ENCODE results near the gene RHOT2. TPM values are rescaled to one million over a fixed set of nuclear protein-coding genes. Genes with fewer than 3 reads are reported as not detected.

RHOT2 gene
- total RNA-seq, 1 donor from 2014 or later, result 93.2 TPM

DNA sequence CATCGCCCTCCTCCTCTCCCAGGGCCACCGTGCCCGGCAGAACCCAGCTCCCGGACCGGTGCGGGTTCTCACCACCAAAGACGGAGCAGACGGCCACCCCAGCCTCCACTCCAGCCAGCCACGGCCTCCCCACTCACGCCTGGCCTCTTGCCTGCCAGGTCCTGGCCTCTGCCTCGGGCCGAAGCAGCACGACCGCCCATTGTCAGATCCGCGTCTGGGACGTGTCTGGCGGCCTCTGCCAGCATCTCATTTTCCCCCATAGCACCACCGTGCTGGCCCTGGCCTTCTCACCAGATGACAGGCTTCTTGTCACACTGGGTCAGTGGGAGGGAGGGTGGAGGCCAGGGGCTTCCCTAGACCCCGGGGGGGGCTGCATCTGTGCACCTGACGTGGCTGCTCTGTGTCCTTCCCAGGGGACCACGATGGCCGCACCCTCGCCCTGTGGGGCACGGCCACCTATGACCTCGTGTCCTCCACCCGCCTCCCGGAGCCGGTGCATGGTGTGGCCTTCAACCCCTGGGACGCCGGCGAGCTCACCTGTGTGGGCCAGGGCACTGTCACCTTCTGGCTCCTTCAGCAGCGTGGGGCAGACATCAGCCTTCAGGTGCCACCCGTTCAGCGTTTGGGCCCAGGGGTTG is 6.6 kb upstream of the RHOT2 start:
- Mint-ChIP-seq H3K36me3 (ENCODE audit: low read depth, unreplicated experiment) (peaks cover 2% of the 10 kb centered on the region), H3K9me3 (ENCODE audit: unreplicated experiment) (no peaks in the 10 kb centered on the region), H3K4me1 (ENCODE audit: low read depth, unreplicated experiment) (no peaks in the 10 kb centered on the region), H3K27ac (ENCODE audit: unreplicated experiment) (no peak overlapping the region), H3K27me3 (ENCODE audit: low read depth, unreplicated experiment) (no peaks in the 10 kb centered on the region), H3K4me3 (ENCODE audit: unreplicated experiment) (peak overlapping the region; percentile 5)
- Histone ChIP-seq H3K4me3 (ENCODE audit: insufficient read depth, low read depth, low read length) (no peak overlapping the region), H3K27me3 (ENCODE audit: insufficient read depth, low read length) (no peaks in the 10 kb centered on the region), H3K9ac (ENCODE audit: low read length) (no peak overlapping the region), H3K4me2 (ENCODE audit: low read length) (no peak overlapping the region), H3K36me3 (ENCODE audit: insufficient read depth, low read length) (no peaks in the 10 kb centered on the region), H3K27ac (ENCODE audit: low read depth, low read length) (no peak overlapping the region), H4K20me1 (ENCODE audit: insufficient read depth, low read length) (no peaks in the 10 kb centered on the region), H2AFZ (ENCODE audit: low read depth, low read length) (no peak overlapping the region), H3K79me2 (ENCODE audit: insufficient read depth, low read length) (no peaks in the 10 kb centered on the region), H3K9me3 (ENCODE audit: insufficient read depth, low read depth, low read length) (no peaks in the 10 kb centered on the region), H3K4me1 (ENCODE audit: insufficient read depth, low read length) (no peaks in the 10 kb centered on the region)
- FAIRE-seq (no peak), DNase-seq (ENCODE audit: low read depth) (no peak)
- TF ChIP-seq, protein P1, sequence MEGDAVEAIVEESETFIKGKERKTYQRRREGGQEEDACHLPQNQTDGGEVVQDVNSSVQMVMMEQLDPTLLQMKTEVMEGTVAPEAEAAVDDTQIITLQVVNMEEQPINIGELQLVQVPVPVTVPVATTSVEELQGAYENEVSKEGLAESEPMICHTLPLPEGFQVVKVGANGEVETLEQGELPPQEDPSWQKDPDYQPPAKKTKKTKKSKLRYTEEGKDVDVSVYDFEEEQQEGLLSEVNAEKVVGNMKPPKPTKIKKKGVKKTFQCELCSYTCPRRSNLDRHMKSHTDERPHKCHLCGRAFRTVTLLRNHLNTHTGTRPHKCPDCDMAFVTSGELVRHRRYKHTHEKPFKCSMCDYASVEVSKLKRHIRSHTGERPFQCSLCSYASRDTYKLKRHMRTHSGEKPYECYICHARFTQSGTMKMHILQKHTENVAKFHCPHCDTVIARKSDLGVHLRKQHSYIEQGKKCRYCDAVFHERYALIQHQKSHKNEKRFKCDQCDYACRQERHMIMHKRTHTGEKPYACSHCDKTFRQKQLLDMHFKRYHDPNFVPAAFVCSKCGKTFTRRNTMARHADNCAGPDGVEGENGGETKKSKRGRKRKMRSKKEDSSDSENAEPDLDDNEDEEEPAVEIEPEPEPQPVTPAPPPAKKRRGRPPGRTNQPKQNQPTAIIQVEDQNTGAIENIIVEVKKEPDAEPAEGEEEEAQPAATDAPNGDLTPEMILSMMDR (IDR thresholded peaks at IDR 0.05; ENCODE audit: insufficient read depth, low read depth, low read length), result no peak
- TF ChIP-seq EZH2 (IDR thresholded peaks at IDR 0.05; ENCODE audit: insufficient read depth, low read length), result no peak

DNA sequence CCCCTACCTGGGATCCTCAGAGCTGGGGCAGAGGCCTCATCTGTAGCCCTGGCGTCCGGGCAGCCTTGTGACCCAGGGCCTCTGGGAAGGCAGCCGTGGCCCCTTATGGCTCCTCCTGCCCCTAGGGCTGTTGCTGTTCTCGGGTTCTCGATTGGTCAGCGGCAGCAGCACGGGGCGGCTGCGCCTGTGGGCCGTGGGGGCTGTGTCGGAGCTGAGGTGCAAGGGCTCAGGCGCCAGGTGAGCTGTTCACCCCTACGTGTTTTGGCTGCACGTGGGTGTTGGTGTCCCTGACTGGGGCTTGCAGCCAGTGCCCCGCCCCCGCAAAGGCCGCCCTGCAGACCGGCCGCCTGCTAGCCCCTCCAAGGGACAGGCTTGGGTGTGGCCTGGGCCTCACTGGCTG is 5.8 kb upstream of the RHOT2 start:
- TF ChIP-seq, protein P1 (IDR thresholded peaks at IDR 0.05; ENCODE audit: insufficient read depth, low read depth, low read length), result no peak
- TF ChIP-seq EZH2 (IDR thresholded peaks at IDR 0.05; ENCODE audit: insufficient read depth, low read length), result no peak
- H3K4me3 ChIP-seq (ENCODE audit: insufficient read depth, low read depth, low read length), result no peak overlapping the region
- H3K27ac Mint-ChIP-seq (ENCODE audit: unreplicated experiment), result no peak overlapping the region
- H3K4me1 ChIP-seq (ENCODE audit: insufficient read depth, low read length), result no peaks in the 10 kb centered on the region
- FAIRE-seq, result no peak
- H2AFZ ChIP-seq (ENCODE audit: low read depth, low read length), result no peak overlapping the region
- H3K27me3 ChIP-seq (ENCODE audit: insufficient read depth, low read length), result no peaks in the 10 kb centered on the region
- H3K36me3 ChIP-seq (ENCODE audit: insufficient read depth, low read length), result no peaks in the 10 kb centered on the region
- H3K9ac ChIP-seq (ENCODE audit: low read length), result no peak overlapping the region
- no peak overlapping the region for H3K4me3 Mint-ChIP-seq (ENCODE audit: unreplicated experiment)
- H3K9me3 ChIP-seq (ENCODE audit: insufficient read depth, low read depth, low read length), result no peaks in the 10 kb centered on the region
- H3K27me3 Mint-ChIP-seq (ENCODE audit: low read depth, unreplicated experiment), result no peaks in the 10 kb centered on the region
- no peak overlapping the region for H3K27ac ChIP-seq (ENCODE audit: low read depth, low read length)
- H3K4me2 ChIP-seq (ENCODE audit: low read length), result no peak overlapping the region
- no peaks in the 10 kb centered on the region for H3K9me3 Mint-ChIP-seq (ENCODE audit: unreplicated experiment)
- peaks cover 2% of the 10 kb centered on the region for H3K36me3 Mint-ChIP-seq (ENCODE audit: low read depth, unreplicated experiment)
- no peaks in the 10 kb centered on the region for H3K4me1 Mint-ChIP-seq (ENCODE audit: low read depth, unreplicated experiment)
- no peaks in the 10 kb centered on the region for H3K79me2 ChIP-seq (ENCODE audit: insufficient read depth, low read length)
- DNase-seq (ENCODE audit: low read depth), result no peak
- H4K20me1 ChIP-seq (ENCODE audit: insufficient read depth, low read length), result no peaks in the 10 kb centered on the region

DNA sequence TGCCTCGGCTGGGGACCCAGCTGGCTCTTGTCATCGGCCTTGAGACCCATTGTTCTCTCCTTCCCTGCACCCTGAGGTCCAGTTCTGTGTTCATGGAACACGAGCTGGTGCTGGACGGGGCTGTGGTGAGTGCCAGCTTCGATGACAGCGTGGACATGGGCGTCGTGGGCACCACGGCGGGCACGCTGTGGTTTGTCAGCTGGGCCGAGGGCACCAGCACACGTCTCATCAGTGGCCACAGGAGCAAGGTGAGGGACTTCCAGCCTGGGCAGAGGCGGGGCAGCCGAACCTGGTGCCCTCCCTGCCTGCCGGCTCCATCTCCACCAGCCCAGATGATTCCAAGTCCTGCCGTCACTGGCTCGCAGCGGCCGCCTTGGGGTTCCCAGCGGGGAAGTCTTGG is 5.3 kb upstream of the RHOT2 start:
- H3K27ac ChIP-seq (ENCODE audit: low read depth, low read length), result no peak overlapping the region
- H3K9ac ChIP-seq (ENCODE audit: low read length), result no peak overlapping the region
- no peak overlapping the region for H3K27ac Mint-ChIP-seq (ENCODE audit: unreplicated experiment)
- no peaks in the 10 kb centered on the region for H3K27me3 Mint-ChIP-seq (ENCODE audit: low read depth, unreplicated experiment)
- FAIRE-seq (no peak), DNase-seq (ENCODE audit: low read depth) (no peak)
- H3K4me1 Mint-ChIP-seq (ENCODE audit: low read depth, unreplicated experiment), result no peaks in the 10 kb centered on the region
- no peaks in the 10 kb centered on the region for H4K20me1 ChIP-seq (ENCODE audit: insufficient read depth, low read length)
- H3K27me3 ChIP-seq (ENCODE audit: insufficient read depth, low read length), result no peaks in the 10 kb centered on the region
- H3K4me3 ChIP-seq (ENCODE audit: insufficient read depth, low read depth, low read length), result no peak overlapping the region
- no peaks in the 10 kb centered on the region for H3K79me2 ChIP-seq (ENCODE audit: insufficient read depth, low read length)
- H2AFZ ChIP-seq (ENCODE audit: low read depth, low read length), result no peak overlapping the region
- no peaks in the 10 kb centered on the region for H3K9me3 ChIP-seq (ENCODE audit: insufficient read depth, low read depth, low read length)
- no peaks in the 10 kb centered on the region for H3K9me3 Mint-ChIP-seq (ENCODE audit: unreplicated experiment)
- H3K36me3 ChIP-seq (ENCODE audit: insufficient read depth, low read length), result no peaks in the 10 kb centered on the region
- H3K4me3 Mint-ChIP-seq (ENCODE audit: unreplicated experiment), result no peak overlapping the region
- TF ChIP-seq EZH2 (IDR thresholded peaks at IDR 0.05; ENCODE audit: insufficient read depth, low read length), result no peak
- H3K36me3 Mint-ChIP-seq (ENCODE audit: low read depth, unreplicated experiment), result peaks cover 2% of the 10 kb centered on the region
- H3K4me2 ChIP-seq (ENCODE audit: low read length), result no peak overlapping the region
- H3K4me1 ChIP-seq (ENCODE audit: insufficient read depth, low read length), result no peaks in the 10 kb centered on the region
